ENCODE measurements around the gene CACNA1C.

Gene CACNA1C

DNA sequence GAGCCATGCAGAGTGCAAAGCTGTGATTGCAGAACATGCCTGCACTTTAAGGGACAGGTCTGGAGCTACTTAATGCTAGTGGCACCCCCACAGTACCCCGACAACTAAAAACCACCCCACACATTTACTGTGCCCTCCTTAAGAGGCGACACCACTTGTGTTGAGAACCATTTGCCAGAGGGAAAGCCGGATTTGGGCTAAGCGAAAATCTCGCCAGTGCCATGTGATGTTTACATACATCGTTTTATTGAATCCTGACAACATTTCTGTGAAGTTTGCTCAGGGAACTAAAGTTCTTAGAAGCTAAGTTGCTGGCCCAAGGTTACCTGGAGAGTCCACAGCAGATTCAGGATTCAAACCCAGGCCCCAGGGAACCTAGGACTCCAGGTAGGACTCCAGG lies 623.0 kb downstream of the CACNA1C start:
- POLR2A ChIA-PET (ENCODE audit: low non-redundant PET) = no interaction called here
- CTCF ChIA-PET = no interaction called here
- H3K27ac ChIP-seq = no peak overlapping the region
- no peak for DNase-seq (ENCODE audit: low spot score)
- TF ChIP-seq, protein P1, sequence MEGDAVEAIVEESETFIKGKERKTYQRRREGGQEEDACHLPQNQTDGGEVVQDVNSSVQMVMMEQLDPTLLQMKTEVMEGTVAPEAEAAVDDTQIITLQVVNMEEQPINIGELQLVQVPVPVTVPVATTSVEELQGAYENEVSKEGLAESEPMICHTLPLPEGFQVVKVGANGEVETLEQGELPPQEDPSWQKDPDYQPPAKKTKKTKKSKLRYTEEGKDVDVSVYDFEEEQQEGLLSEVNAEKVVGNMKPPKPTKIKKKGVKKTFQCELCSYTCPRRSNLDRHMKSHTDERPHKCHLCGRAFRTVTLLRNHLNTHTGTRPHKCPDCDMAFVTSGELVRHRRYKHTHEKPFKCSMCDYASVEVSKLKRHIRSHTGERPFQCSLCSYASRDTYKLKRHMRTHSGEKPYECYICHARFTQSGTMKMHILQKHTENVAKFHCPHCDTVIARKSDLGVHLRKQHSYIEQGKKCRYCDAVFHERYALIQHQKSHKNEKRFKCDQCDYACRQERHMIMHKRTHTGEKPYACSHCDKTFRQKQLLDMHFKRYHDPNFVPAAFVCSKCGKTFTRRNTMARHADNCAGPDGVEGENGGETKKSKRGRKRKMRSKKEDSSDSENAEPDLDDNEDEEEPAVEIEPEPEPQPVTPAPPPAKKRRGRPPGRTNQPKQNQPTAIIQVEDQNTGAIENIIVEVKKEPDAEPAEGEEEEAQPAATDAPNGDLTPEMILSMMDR (conservative IDR thresholded peaks at IDR 0.05; ENCODE audit: low read depth) = no peak

DNA sequence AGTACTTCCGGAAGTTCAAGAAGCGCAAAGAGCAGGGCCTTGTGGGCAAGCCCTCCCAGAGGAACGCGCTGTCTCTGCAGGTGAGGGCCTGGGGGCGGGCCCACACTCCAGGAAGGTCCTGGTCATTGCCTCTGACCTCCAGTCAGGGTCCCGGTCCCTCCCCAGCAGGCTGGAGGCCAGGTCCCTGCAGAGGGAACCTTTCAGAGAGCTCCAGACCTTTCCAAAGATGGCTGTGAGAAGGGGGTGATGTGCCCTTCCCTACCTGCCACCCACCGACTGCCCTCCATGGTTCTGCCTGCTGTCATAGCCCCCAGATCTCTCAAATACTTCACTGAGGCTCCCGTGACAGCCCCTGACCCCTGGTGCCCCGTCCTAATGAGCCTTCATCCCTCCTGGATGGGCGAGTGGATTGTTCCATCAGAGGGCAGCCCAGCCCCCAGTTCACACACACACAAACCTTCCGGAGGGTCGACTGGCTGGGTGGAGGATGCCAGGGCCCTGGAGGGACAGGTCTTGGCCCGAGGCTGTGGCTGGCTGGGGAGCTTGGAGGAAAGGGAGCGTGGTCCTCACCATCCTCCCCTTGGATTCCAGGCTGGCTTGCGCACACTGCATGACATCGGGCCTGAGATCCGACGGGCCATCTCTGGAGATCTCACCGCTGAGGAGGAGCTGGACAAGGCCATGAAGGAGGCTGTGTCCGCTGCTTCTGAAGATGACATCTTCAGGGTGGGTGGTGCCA lies 624.5 kb downstream of the CACNA1C start:
- H3K27ac ChIP-seq = no peak overlapping the region
- TF ChIP-seq, protein P1 (conservative IDR thresholded peaks at IDR 0.05; ENCODE audit: low read depth) = no peak
- ChIA-PET CTCF (no interaction called here), POLR2A (ENCODE audit: low non-redundant PET) (no interaction called here)
- DNase-seq (ENCODE audit: low spot score) = no peak

DNA sequence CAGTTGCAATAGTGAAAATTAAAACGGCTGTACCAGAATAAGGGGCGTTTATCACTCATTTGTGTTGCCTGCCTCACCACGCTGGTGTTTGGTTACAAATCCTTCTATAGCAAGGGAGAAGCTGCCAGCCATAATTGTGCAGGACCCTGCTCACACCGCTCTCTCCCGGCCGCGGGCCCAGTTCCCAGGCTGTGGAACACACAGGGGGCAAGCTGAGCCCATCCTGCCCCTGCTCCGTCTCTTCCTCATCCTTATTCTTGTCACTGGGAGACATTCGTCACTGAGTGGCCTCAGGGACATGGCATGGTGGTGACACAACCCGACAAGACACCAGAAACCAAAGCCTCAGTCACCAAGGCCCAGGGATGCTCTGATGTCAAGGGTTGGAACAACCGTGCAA lies 625.6 kb downstream of the CACNA1C start:
- ChIA-PET POLR2A (ENCODE audit: low non-redundant PET) (no interaction called here), CTCF (no interaction called here)
- TF ChIP-seq, protein P1 (conservative IDR thresholded peaks at IDR 0.05; ENCODE audit: low read depth) = no peak
- H3K27ac ChIP-seq = no peak overlapping the region
- no peak for DNase-seq (ENCODE audit: low spot score)

DNA sequence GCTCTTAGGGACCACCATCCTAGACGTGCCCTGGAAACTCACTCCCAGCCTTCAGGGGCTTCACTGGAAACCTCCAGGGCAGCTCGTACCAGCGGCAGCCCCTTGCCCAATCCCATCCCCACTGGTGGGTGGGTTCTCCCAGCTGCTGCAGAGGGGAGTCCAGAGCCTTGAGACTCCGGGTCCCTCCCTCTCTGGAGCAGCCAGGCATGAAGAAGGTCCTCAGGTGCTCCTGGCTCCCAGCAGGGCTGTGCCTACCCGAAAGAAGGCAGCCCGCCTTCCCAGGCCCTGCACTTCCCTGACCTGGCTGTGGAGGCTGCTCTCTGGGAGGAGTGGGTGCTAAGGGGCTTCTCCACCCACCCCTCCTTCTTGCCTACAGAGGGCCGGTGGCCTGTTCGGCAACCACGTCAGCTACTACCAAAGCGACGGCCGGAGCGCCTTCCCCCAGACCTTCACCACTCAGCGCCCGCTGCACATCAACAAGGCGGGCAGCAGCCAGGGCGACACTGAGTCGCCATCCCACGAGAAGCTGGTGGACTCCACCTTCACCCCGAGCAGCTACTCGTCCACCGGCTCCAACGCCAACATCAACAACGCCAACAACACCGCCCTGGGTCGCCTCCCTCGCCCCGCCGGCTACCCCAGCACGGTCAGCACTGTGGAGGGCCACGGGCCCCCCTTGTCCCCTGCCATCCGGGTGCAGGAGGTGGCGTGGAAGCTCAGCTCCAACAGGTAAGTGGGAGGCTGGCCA lies 626.5 kb downstream of the CACNA1C start:
- TF ChIP-seq, protein P1 (conservative IDR thresholded peaks at IDR 0.05; ENCODE audit: low read depth) = no peak
- ChIA-PET CTCF (no interaction called here), POLR2A (ENCODE audit: low non-redundant PET) (no interaction called here)
- no peak for DNase-seq (ENCODE audit: low spot score)
- no peak overlapping the region for H3K27ac ChIP-seq

DNA sequence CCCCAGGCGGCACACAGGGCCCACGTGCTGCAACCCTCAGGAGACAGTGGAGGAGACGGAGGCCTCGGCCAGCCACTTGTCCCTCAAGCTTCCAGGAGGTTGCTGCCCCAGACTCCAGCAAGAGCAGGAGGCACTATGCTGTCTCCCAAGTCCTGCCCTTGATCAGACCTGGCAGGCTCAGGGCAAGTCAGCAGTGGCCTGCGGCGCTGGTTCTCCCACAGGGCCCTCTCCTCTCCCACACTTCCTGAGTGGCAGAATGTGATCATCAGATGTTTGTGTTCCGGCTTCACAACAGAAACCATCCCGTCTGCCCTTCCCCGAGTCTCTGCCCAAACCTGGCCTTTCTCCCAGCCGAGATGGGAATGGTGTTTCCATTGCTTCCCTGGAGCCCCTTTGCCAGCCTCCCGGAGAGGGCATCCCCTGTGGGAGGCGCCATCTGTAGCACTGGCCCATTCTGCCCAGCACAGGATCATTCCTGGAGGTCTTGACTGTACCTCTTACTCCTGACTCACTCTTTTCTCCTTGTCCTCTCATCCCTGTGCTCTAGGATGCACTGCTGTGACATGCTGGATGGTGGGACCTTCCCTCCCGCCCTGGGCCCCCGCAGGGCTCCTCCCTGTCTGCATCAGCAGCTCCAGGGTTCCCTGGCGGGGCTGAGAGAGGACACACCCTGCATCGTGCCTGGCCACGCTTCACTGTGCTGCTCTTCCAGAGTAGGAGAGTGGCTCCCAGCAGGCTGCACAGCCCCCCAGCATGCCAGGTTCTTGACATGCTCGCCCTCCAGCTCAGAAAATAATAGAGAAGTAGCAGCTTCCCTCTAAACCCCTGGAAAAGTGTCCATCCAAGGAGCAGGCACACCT lies 627.3 kb downstream of the CACNA1C start:
- CTCF ChIA-PET = interaction anchor here (0.6 kb wide), 1 partner anchor 97 kb away, joined by 3 read pairs; no protein-coding TSS in a partner anchor
- DNase-seq (ENCODE audit: low spot score) = no peak
- TF ChIP-seq, protein P1 (conservative IDR thresholded peaks at IDR 0.05; ENCODE audit: low read depth) = no peak
- POLR2A ChIA-PET (ENCODE audit: low non-redundant PET) = no interaction called here
- H3K27ac ChIP-seq = no peak overlapping the region

DNA sequence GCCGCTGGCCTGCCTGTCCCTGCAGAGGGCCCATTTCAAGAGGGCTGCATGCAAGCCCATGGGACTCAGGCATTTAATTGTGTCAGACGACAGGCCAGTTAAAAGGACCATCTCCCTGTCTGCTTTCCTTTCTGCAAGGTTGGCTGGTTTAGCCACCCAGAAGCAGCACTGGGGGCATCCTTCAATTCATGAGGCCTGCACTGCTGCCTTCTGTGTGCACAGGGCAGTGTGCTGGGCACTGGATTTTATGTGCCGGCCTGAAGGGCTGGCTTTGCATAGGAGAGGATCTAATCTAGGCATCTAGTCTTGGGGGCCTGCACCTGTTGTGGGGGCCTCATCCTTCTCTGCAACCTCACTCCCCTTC lies 627.9 kb downstream of the CACNA1C start:
- ChIA-PET POLR2A (ENCODE audit: low non-redundant PET) (no interaction called here), CTCF (interaction anchor here (0.6 kb wide), 1 partner anchor 97 kb away, joined by 3 read pairs; no protein-coding TSS in a partner anchor)
- TF ChIP-seq, protein P1 (conservative IDR thresholded peaks at IDR 0.05; ENCODE audit: low read depth) = no peak
- no peak overlapping the region for H3K27ac ChIP-seq
- DNase-seq (ENCODE audit: low spot score) = no peak

Measured in RWPE1 (cell line).